GM12892 (cell line): ENCODE data around the gene ARHGEF3.

Experiments used
- POLR2A ChIP-seq: IDR thresholded peaks from 2 replicates; pipeline ENCODE4 v1.6.1; 2011; ENCODE audit warnings: low read depth, low read length, control low read depth
- POLR2AphosphoS5 ChIP-seq: IDR thresholded peaks from 2 replicates; pipeline ENCODE4 v1.6.1; 2011; ENCODE audit warnings: low read depth, low read length, control low read depth
- TAF1 ChIP-seq: IDR thresholded peaks from 2 replicates; pipeline ENCODE4 v1.6.1; 2011; ENCODE audit warnings: low read depth, mild to moderate bottlenecking, control low read depth, low read length, borderline replicate concordance

- TF ChIP-seq POLR2A (no peak), POLR2AphosphoS5 (no peak), TAF1 (no peak)
Observed at GRCh38 chr3:56753206-56753820, 48.4 kb downstream of the ARHGEF3 start.
